GM12875 (cell line): ENCODE data around the gene TNFRSF1B.
A peak's percentile ranks its signal among the peaks of the same experiment; 100 is the strongest.

Experiments used
- H3K4me3 ChIP-seq: one replicate; pipeline ENCODE4 v1.5.1; 2011; ENCODE audit warnings: low read depth, low read length, control low read depth
- CTCF ChIP-seq: IDR thresholded peaks from 2 replicates; pipeline ENCODE4 v1.5.1; 2011; ENCODE audit warnings: low read depth, mild to moderate bottlenecking, control low read depth, inconsistent platforms, low read length, moderate library complexity, borderline replicate concordance; ENCODE audit not compliant: insufficient read depth

The TNFRSF1B gene

GRCh38 chr1:12167493-12168429 lies 970 bp downstream of the TNFRSF1B start:
- peak overlapping the region; percentile 96 for H3K4me3 ChIP-seq
- no peak for TF ChIP-seq CTCF

GRCh38 chr1:12168451-12169160 lies 1.8 kb downstream of the TNFRSF1B start:
- peak overlapping the region; percentile 96 for H3K4me3 ChIP-seq

GRCh38 chr1:12169442-12170135 lies 2.8 kb downstream of the TNFRSF1B start:
- H3K4me3 ChIP-seq = no peak overlapping the region
- TF ChIP-seq CTCF = no peak

More at GRCh38 chr1:12168451-12169160, 1.8 kb downstream of the TNFRSF1B start:
- no peak for TF ChIP-seq CTCF

GRCh38 chr1:12170263-12170671 lies 3.5 kb downstream of the TNFRSF1B start:
- no peak for TF ChIP-seq CTCF
- H3K4me3 ChIP-seq = no peak overlapping the region

- no peak for TF ChIP-seq CTCF
Measured at GRCh38 chr1:12171206-12172041, 4.6 kb downstream of the TNFRSF1B start.

More at GRCh38 chr1:12171206-12172041, 4.6 kb downstream of the TNFRSF1B start:
- no peak overlapping the region for H3K4me3 ChIP-seq
